Thoracic aorta (tissue), 2 donors: Measurements from ENCODE around the gene CENPX. TPM values are rescaled to one million over a fixed set of nuclear protein-coding genes. Genes with fewer than 3 reads are reported as not detected.

ENCODE experiments used
- ATAC-seq: fragments of 150-250 bp; one replicate; pipeline ENCODE4 v1.8.0; 2017; ENCODE audit warnings: low read depth; ENCODE audit not compliant: insufficient number of reproducible peaks, low FRiP score
- DNase-seq: peaks from one replicate; pipeline ENCODE4 v3.0.0-alpha.2; 2020; ENCODE audit warnings: low spot score
- H3K27ac ChIP-seq, 2 donors: fragments of 200-600 bp; sonication (generic); 1 replicate in 1 of 2; 2 replicates in 1 of 2; pipeline ENCODE4 v1.5.1; 2016; ENCODE audit warnings: mild to moderate bottlenecking in 2 of 2, moderate library complexity in 2 of 2
- H3K27me3 ChIP-seq: fragments of 200-600 bp; sonication (generic); replicated peaks from 2 replicates; pipeline ENCODE4 v1.6.0; 2016; ENCODE audit warnings: mild to moderate bottlenecking; ENCODE audit not compliant: insufficient read depth
- H3K36me3 ChIP-seq: fragments of 200-600 bp; sonication (generic); one replicate; pipeline ENCODE4 v1.5.1; 2016
- H3K4me1 ChIP-seq, 2 donors: fragments of 200-600 bp; sonication (generic); 1 replicate in 1 of 2; 2 replicates in 1 of 2; pipeline versions ENCODE4 v1.5.1 to v1.6.0; 2016; ENCODE audit warnings: low read depth in 2 of 2, mild to moderate bottlenecking in 1 of 2; ENCODE audit not compliant: control insufficient read depth in 1 of 2
- H3K4me3 ChIP-seq: fragments of 200-600 bp; sonication (generic); 2 replicates; pipeline ENCODE4 v1.5.1; 2016; ENCODE audit warnings: mild to moderate bottlenecking
- H3K9me3 ChIP-seq: fragments of 200-600 bp; sonication (generic); 2 replicates; pipeline ENCODE4 v1.5.1; 2016
- CTCF ChIP-seq: fragments of 200-600 bp; sonication (generic); IDR thresholded peaks from one replicate; pipeline ENCODE4 v1.5.1; 2019; ENCODE audit warnings: antibody characterized with exemption
- total RNA-seq, 2 donors: library from RNA; depleted of rRNA; stranded (reverse); fragments of >200 nt; gene quantifications; one replicate each; pipeline versions ENCODE4 v1.1.0 to v1.2.3, GENCODE V29; 2016

The CENPX gene
- total RNA-seq = 10 to 100 TPM; 31.4 to 40.4 TPM

- ATAC-seq (no peak), DNase-seq (no peak)
- H3K36me3 ChIP-seq = no peaks in the 10 kb centered on the region
- H3K4me3 ChIP-seq = peak within 1 kb of the TSS; percentile 89
- peak within 1 kb of the TSS; percentile 23 to 63 for H3K27ac ChIP-seq
- H3K4me1 ChIP-seq = peaks cover 14 to 23% of the 10 kb centered on the region in 2 donors
- no peaks in the 10 kb centered on the region for H3K27me3 ChIP-seq
- no peak for TF ChIP-seq CTCF
- H3K9me3 ChIP-seq = no peaks in the 10 kb centered on the region
These were observed at the start of gene CENPX for GRCh38 chr17:82022310-82022980. Gene CENPX, minus strand, starts transcription at chr17:82022878. Its CDS starts 17 bp downstream, at chr17:82022861.

GRCh38 chr17:82070611-82071010 is 47.9 kb upstream of the CENPX start:
- no peak for ATAC-seq
- Histone ChIP-seq H3K36me3 (no peaks in the 10 kb centered on the region), H3K4me3 (no peak overlapping the region), H3K27me3 (no peaks in the 10 kb centered on the region), H3K9me3 (no peaks in the 10 kb centered on the region), H3K27ac (no peak overlapping the region), H3K4me1 (peaks cover 6 to 7% of the 10 kb centered on the region in 2 donors)
- no peak for TF ChIP-seq CTCF
- no peak for DNase-seq

GRCh38 chr17:82065638-82066303 is 43.1 kb upstream of the CENPX start, which contains the start of gene DUS1L:
Gene DUS1L, minus strand, starts transcription at chr17:82065804. Its CDS starts 745 bp downstream, at chr17:82065059.
- Histone ChIP-seq H3K4me1 (peaks cover 15 to 20% of the 10 kb centered on the region in 2 donors), H3K36me3 (peaks cover 12% of the 10 kb centered on the region), H3K27ac (peak within 1 kb of the TSS; percentile 76 to 80), H3K9me3 (no peaks in the 10 kb centered on the region), H3K27me3 (no peaks in the 10 kb centered on the region), H3K4me3 (peak within 1 kb of the TSS; percentile 93)
- DNase-seq (no peak), ATAC-seq (peak; percentile 27)
- TF ChIP-seq CTCF = no peak

- Histone ChIP-seq H3K4me1 (peaks cover 15 to 20% of the 10 kb centered on the region in 2 donors), H3K4me3 (peak overlapping the region; percentile 93), H3K36me3 (peaks cover 17% of the 10 kb centered on the region), H3K27me3 (no peaks in the 10 kb centered on the region), H3K9me3 (no peaks in the 10 kb centered on the region), H3K27ac (peak overlapping the region; percentile 69 to 80)
- ATAC-seq (no peak), DNase-seq (no peak)
- no peak for TF ChIP-seq CTCF
These were observed 42.5 kb upstream of the CENPX start for GRCh38 chr17:82065193-82065637.

GRCh38 chr17:82064433-82065192 is 41.9 kb upstream of the CENPX start:
- ATAC-seq (no peak), DNase-seq (no peak)
- no peaks in the 10 kb centered on the region for H3K27me3 ChIP-seq
- H3K27ac ChIP-seq = peak overlapping the region; percentile 69 to 80
- no peaks in the 10 kb centered on the region for H3K9me3 ChIP-seq
- no peak for TF ChIP-seq CTCF
- peaks cover 20% of the 10 kb centered on the region for H3K36me3 ChIP-seq
- H3K4me3 ChIP-seq = peak overlapping the region; percentile 93
- H3K4me1 ChIP-seq = peaks cover 15 to 20% of the 10 kb centered on the region in 2 donors
